ENCODE results near the gene TTC22. TPM values are rescaled to one million over a fixed set of nuclear protein-coding genes. Genes with fewer than 3 reads are reported as not detected.

Gene TTC22
- total and polyA plus RNA-seq, 2 experiments from 2014 or later: 8.1 to 9.0 TPM

- Histone ChIP-seq H4K20me1 (ENCODE audit: insufficient read depth, poor library complexity, severe bottlenecking) (no peaks in the 10 kb centered on the region), H3K9me3 (ENCODE audit: low read depth) (no peaks in the 10 kb centered on the region), H3K9me2 (replicated peaks; ENCODE audit: insufficient read depth) (no peaks in the 10 kb centered on the region), H3K27me3 (no peaks in the 10 kb centered on the region), H3K4me2 (no peak overlapping the region), H3K79me2 (no peaks in the 10 kb centered on the region), H3K27ac (peak overlapping the region; percentile 97), H3K36me3 (replicated peaks; ENCODE audit: insufficient read depth, low read depth) (no peaks in the 10 kb centered on the region), H3K4me1 (ENCODE audit: insufficient read depth) (peaks cover 23% of the 10 kb centered on the region), H3K4me3 (no peak overlapping the region), H2AFZ (no peak overlapping the region)
- WGBS (ENCODE audit: low lambda C conversion rate, missing lambda C conversion rate): 41% methylated on average over 7 of the region's 7 CpGs
- no peak for TF ChIP-seq EZH2 (IDR thresholded peaks at IDR 0.05; ENCODE audit: borderline replicate concordance)
- TF ChIP-seq CTCF (IDR thresholded peaks at IDR 0.05; ENCODE audit: poor library complexity): no peak
- no peak for TF ChIP-seq EZH2phosphoT487 (IDR thresholded peaks at IDR 0.05; ENCODE audit: low read depth, severe bottlenecking, unreplicated experiment)
- peak; percentile 74 for DNase-seq (ENCODE audit: low spot score)
Observed at GRCh38 chr1:54792686-54793282, 8.3 kb downstream of the TTC22 start.

- Histone ChIP-seq H3K4me1 (ENCODE audit: insufficient read depth) (peaks cover 23% of the 10 kb centered on the region), H3K27me3 (no peaks in the 10 kb centered on the region), H3K27ac (peak overlapping the region; percentile 21), H3K9me3 (ENCODE audit: low read depth) (no peaks in the 10 kb centered on the region), H3K4me3 (no peak overlapping the region), H3K4me2 (no peak overlapping the region), H3K9me2 (replicated peaks; ENCODE audit: insufficient read depth) (no peaks in the 10 kb centered on the region), H4K20me1 (ENCODE audit: insufficient read depth, poor library complexity, severe bottlenecking) (no peaks in the 10 kb centered on the region), H3K79me2 (no peaks in the 10 kb centered on the region), H3K36me3 (replicated peaks; ENCODE audit: insufficient read depth, low read depth) (no peaks in the 10 kb centered on the region), H2AFZ (no peak overlapping the region)
- TF ChIP-seq CTCF (IDR thresholded peaks at IDR 0.05; ENCODE audit: poor library complexity) (peak; percentile 46), EZH2phosphoT487 (IDR thresholded peaks at IDR 0.05; ENCODE audit: low read depth, severe bottlenecking, unreplicated experiment) (no peak)
- DNase-seq (ENCODE audit: low spot score): peak; percentile 50
- WGBS (ENCODE audit: low lambda C conversion rate, missing lambda C conversion rate): 85% methylated on average over 13 of the region's 13 CpGs
Observed at GRCh38 chr1:54791880-54792522, 9.1 kb downstream of the TTC22 start.

GRCh38 chr1:54788459-54788858 is 12.7 kb downstream of the TTC22 start:
- Histone ChIP-seq H4K20me1 (ENCODE audit: insufficient read depth, poor library complexity, severe bottlenecking) (no peaks in the 10 kb centered on the region), H3K79me2 (no peaks in the 10 kb centered on the region), H3K36me3 (replicated peaks; ENCODE audit: insufficient read depth, low read depth) (no peaks in the 10 kb centered on the region), H3K9me3 (ENCODE audit: low read depth) (no peaks in the 10 kb centered on the region), H3K4me3 (no peak overlapping the region), H3K27ac (no peak overlapping the region), H3K4me1 (ENCODE audit: insufficient read depth) (peaks cover 7% of the 10 kb centered on the region), H3K9me2 (replicated peaks; ENCODE audit: insufficient read depth) (no peaks in the 10 kb centered on the region), H2AFZ (no peak overlapping the region), H3K4me2 (no peak overlapping the region), H3K27me3 (no peaks in the 10 kb centered on the region)
- no peak for DNase-seq (ENCODE audit: low spot score)
- 37% methylated on average over 5 of the region's 5 CpGs for WGBS (ENCODE audit: low lambda C conversion rate, missing lambda C conversion rate)
- no peak for TF ChIP-seq EZH2phosphoT487 (IDR thresholded peaks at IDR 0.05; ENCODE audit: low read depth, severe bottlenecking, unreplicated experiment)
- TF ChIP-seq CTCF (IDR thresholded peaks at IDR 0.05; ENCODE audit: poor library complexity): no peak
- no peak for TF ChIP-seq EZH2 (IDR thresholded peaks at IDR 0.05; ENCODE audit: borderline replicate concordance)

Data from hepatocyte (in vitro differentiated cells).